ENCODE data around the gene ZBP1.

The ZBP1 gene

DNA sequence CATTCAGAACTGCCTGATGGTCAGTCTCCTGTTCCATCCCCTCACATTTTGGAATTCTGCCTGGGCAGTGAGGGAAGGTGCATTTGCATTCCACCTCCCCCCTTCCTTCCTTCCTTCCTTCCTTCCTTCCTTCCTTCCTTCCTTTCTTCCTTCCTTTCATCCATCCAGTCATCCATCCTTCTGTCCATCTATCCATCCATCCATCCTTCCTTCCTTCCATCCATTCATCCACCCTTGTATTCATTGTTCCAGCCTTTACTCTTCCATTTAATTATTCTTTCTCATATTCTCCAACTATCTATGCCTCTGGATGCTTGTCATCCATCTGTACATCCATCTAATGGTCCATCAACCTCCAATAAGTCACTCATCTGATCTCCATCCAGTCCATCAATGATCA, 45.3 kb downstream of the ZBP1 start:
- Histone ChIP-seq H3K36me3 (no peaks in the 10 kb centered on the region), H3K27me3 (ENCODE audit: insufficient read depth, low read depth, severe bottlenecking) (no peaks in the 10 kb centered on the region), H3K9me3 (ENCODE audit: severe bottlenecking) (no peaks in the 10 kb centered on the region), H3K27ac (no peak overlapping the region), H3K4me3 (ENCODE audit: low read depth, low read length) (no peak overlapping the region)
- no peak for DNase-seq
- TF ChIP-seq CTCF (IDR thresholded peaks at IDR 0.05; ENCODE audit: low read depth, low read length), result no peak

GRCh38 chr20:57573894-57574293, 46.3 kb downstream of the ZBP1 start:
- Histone ChIP-seq H3K27ac (no peak overlapping the region), H3K9me3 (ENCODE audit: severe bottlenecking) (no peaks in the 10 kb centered on the region), H3K4me3 (ENCODE audit: low read depth, low read length) (no peak overlapping the region), H3K27me3 (ENCODE audit: insufficient read depth, low read depth, severe bottlenecking) (no peaks in the 10 kb centered on the region), H3K36me3 (no peaks in the 10 kb centered on the region)
- no peak for DNase-seq
- peak; percentile 54 for TF ChIP-seq CTCF (IDR thresholded peaks at IDR 0.05; ENCODE audit: low read depth, low read length)

GRCh38 chr20:57573242-57573641, 47.0 kb downstream of the ZBP1 start:
- no peak for DNase-seq
- H3K36me3 ChIP-seq, result no peaks in the 10 kb centered on the region
- no peaks in the 10 kb centered on the region for H3K27me3 ChIP-seq (ENCODE audit: insufficient read depth, low read depth, severe bottlenecking)
- no peak for TF ChIP-seq CTCF (IDR thresholded peaks at IDR 0.05; ENCODE audit: low read depth, low read length)
- H3K9me3 ChIP-seq (ENCODE audit: severe bottlenecking), result no peaks in the 10 kb centered on the region
- no peak overlapping the region for H3K27ac ChIP-seq
- H3K4me3 ChIP-seq (ENCODE audit: low read depth, low read length), result no peak overlapping the region

DNA sequence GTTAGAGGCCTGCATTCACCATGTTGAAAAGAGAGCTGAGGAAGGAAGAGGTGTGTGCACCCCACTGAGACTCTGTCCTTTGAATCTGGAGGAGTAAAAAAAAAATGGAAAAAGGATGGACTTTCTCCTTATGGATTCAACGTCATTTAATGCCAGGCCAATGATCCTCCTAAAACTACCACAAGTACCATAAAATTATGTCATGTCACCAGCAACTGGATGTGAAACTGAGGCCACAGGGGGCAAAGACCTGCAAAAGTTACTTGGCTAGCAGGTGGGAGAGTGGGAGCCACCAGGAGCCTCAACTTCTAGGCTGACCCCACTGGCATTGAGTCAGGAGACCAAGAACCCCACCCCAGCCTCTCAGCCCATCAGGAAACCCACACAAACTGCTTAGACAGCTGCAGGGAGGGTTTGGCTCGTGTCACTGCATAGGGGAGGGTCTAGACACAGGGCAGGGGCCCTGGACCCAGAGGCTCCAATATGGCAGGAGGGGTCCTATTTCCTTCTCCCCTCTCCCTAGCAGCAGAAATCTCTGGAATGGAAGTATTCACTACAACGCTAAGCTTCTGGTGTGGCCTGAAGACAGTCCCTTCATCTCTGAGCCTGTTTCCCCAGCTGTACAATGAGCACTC, 48.3 kb downstream of the ZBP1 start:
- no peak for DNase-seq
- no peaks in the 10 kb centered on the region for H3K36me3 ChIP-seq
- H3K27ac ChIP-seq, result no peak overlapping the region
- H3K9me3 ChIP-seq (ENCODE audit: severe bottlenecking), result no peaks in the 10 kb centered on the region
- H3K27me3 ChIP-seq (ENCODE audit: insufficient read depth, low read depth, severe bottlenecking), result no peaks in the 10 kb centered on the region
- H3K4me3 ChIP-seq (ENCODE audit: low read depth, low read length), result no peak overlapping the region
- no peak for TF ChIP-seq CTCF (IDR thresholded peaks at IDR 0.05; ENCODE audit: low read depth, low read length)

GRCh38 chr20:57570920-57571319, 49.3 kb downstream of the ZBP1 start:
- TF ChIP-seq CTCF (IDR thresholded peaks at IDR 0.05; ENCODE audit: low read depth, low read length), result no peak
- DNase-seq, result no peak
- H3K9me3 ChIP-seq (ENCODE audit: severe bottlenecking), result no peaks in the 10 kb centered on the region
- H3K36me3 ChIP-seq, result no peaks in the 10 kb centered on the region
- no peak overlapping the region for H3K4me3 ChIP-seq (ENCODE audit: low read depth, low read length)
- no peaks in the 10 kb centered on the region for H3K27me3 ChIP-seq (ENCODE audit: insufficient read depth, low read depth, severe bottlenecking)
- H3K27ac ChIP-seq, result no peak overlapping the region
